GM12872 (cell line): Measurements from ENCODE around the gene TRAF1.

Experiments used
- TF ChIP-seq, protein P1 (sequence below): IDR thresholded peaks from 3 replicates; pipeline ENCODE4 v1.5.1; 2011; ENCODE audit warnings: low read depth, mild to moderate bottlenecking, low read length, moderate library complexity; ENCODE audit not compliant: insufficient read depth

The TRAF1 gene

DNA sequence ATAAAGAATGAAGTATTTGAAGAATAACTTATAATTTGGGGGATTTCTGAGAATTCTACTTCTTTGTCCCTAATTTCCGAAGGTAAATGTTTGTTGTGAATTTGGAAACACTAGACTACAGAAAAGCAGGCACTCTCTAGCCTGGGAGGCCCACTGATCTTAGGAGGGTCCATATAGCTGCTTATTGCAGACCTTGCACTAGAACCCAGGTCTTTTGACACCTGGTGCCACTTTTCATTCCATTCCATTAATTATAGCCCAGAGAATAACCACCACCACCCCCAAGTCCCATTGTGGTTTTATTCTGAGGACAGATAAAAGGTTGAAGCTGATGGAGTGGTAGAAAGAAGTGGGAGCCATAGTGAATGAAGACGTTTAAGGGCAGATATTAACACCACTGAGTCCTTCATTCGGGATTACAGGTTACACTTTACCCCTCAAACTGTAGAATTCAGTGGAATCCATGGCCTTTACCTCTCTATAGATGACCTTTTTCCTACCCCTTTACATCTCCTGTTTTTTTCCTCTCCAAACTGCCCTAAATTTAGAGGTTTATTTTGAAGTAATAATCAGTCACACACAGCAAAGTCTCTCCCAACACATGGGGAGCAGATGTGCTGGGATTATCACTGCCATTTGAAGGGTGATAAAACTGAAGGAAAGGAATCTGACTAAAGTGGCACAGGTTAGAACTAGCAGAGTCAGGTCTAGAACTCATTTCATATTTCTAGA, 71.8 kb downstream of the TRAF1 start:
- TF ChIP-seq, protein P1, sequence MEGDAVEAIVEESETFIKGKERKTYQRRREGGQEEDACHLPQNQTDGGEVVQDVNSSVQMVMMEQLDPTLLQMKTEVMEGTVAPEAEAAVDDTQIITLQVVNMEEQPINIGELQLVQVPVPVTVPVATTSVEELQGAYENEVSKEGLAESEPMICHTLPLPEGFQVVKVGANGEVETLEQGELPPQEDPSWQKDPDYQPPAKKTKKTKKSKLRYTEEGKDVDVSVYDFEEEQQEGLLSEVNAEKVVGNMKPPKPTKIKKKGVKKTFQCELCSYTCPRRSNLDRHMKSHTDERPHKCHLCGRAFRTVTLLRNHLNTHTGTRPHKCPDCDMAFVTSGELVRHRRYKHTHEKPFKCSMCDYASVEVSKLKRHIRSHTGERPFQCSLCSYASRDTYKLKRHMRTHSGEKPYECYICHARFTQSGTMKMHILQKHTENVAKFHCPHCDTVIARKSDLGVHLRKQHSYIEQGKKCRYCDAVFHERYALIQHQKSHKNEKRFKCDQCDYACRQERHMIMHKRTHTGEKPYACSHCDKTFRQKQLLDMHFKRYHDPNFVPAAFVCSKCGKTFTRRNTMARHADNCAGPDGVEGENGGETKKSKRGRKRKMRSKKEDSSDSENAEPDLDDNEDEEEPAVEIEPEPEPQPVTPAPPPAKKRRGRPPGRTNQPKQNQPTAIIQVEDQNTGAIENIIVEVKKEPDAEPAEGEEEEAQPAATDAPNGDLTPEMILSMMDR = no peak

DNA sequence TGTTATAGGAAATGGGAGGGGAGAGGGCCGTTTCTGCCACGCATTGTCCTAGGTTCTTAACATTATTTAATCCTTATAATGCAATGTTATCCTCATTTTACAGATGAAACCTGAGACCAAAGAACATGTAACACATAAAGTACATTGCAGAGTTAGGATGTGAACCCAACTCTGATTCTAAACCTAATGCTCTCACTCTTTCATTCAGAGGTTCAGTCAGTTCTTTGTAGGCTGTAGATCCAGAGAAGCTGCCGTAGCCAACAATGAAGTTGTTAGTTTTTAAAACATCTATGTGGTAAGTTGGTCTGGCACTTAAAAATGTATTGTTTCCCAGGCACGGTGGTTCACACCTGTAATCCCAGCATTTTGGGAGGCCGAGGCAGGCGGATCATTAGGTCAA, 73.4 kb downstream of the TRAF1 start:
- TF ChIP-seq, protein P1 = no peak
